OCI-LY3 (cell line): Measurements from ENCODE around the gene HRG.

Experiments used
- EZH2phosphoT487 ChIP-seq: fragments of 200-600 bp; shearing (Covaris generic); IDR thresholded peaks from 2 replicates; pipeline ENCODE4 v1.6.1; 2018; ENCODE audit warnings: antibody characterized with exemption, mixed run types, low read depth
- TF ChIP-seq, protein P1 (sequence below): fragments of 200-600, 300-600 bp; sonication (generic); IDR thresholded peaks from 2 replicates; pipeline ENCODE4 v1.5.1; 2014; ENCODE audit warnings: antibody characterized with exemption, low read length, low read depth

DNA sequence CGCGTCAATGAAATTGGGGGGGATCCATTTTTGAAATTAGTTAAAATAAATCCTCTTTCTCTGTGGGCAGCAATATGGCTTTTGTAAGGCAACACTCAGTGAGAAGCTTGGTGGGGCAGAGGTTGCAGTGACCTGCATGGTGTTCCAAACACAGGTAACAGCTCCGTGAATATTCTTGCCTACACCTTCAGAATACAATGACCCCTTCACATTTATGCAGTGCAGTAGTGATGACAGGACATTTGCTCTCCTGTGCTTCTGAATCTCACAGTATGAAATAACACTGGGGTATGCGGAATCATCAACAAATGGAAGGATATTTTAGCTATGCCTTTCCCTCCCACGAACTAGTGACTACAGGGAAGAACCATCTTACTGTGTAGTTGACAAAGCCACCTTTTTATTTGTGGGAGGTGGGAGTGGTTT is 46.0 kb upstream of the HRG start:
- TF ChIP-seq EZH2phosphoT487, result no peak
- TF ChIP-seq, protein P1, sequence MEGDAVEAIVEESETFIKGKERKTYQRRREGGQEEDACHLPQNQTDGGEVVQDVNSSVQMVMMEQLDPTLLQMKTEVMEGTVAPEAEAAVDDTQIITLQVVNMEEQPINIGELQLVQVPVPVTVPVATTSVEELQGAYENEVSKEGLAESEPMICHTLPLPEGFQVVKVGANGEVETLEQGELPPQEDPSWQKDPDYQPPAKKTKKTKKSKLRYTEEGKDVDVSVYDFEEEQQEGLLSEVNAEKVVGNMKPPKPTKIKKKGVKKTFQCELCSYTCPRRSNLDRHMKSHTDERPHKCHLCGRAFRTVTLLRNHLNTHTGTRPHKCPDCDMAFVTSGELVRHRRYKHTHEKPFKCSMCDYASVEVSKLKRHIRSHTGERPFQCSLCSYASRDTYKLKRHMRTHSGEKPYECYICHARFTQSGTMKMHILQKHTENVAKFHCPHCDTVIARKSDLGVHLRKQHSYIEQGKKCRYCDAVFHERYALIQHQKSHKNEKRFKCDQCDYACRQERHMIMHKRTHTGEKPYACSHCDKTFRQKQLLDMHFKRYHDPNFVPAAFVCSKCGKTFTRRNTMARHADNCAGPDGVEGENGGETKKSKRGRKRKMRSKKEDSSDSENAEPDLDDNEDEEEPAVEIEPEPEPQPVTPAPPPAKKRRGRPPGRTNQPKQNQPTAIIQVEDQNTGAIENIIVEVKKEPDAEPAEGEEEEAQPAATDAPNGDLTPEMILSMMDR, result no peak
